Testis (tissue), 2 donors: ENCODE data around the gene METTL25.

Experiments used
- POLR2A ChIP-seq: fragments of 450-650 bp; IDR thresholded peaks from one replicate; pipeline ENCODE4 v1.6.1; 2017; ENCODE audit warnings: antibody characterized with exemption, mild to moderate bottlenecking, moderate library complexity
- TF ChIP-seq, protein P1 (sequence below), 3 experiments: fragments of 450-650 bp in 2 of 3; fragments of 200-600 bp in 1 of 3; sonication (generic) in 1 of 3; IDR thresholded peaks; one replicate each; pipeline ENCODE4 v1.5.1; 2016 to 2019; ENCODE audit warnings: antibody characterized with exemption in 3 of 3, mild to moderate bottlenecking in 2 of 3, moderate library complexity in 1 of 3

DNA sequence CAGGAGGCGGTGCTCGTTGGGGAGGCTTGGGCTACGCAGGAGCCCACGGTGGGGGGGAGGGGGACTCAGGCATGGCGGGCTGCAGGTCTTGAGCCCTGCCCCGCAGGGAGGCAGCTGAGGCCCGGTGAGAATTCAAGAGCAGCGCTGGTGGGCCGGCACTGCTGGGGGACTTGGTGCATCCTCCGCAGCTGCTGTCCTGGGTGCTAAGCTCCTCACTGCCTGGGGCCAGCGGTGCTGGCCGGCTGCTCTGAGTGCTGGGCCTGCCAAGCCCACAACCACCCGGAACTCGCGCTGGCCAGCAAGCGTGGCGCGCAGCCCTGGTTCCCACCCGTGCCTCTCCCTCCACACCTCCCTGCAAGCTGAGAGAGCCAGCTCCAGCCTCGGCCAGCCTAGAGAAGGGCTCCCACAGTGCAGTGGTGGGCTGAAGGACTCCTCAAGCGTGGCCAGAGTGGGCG lies 3.2 kb downstream of the METTL25 start:
- TF ChIP-seq, protein P1, sequence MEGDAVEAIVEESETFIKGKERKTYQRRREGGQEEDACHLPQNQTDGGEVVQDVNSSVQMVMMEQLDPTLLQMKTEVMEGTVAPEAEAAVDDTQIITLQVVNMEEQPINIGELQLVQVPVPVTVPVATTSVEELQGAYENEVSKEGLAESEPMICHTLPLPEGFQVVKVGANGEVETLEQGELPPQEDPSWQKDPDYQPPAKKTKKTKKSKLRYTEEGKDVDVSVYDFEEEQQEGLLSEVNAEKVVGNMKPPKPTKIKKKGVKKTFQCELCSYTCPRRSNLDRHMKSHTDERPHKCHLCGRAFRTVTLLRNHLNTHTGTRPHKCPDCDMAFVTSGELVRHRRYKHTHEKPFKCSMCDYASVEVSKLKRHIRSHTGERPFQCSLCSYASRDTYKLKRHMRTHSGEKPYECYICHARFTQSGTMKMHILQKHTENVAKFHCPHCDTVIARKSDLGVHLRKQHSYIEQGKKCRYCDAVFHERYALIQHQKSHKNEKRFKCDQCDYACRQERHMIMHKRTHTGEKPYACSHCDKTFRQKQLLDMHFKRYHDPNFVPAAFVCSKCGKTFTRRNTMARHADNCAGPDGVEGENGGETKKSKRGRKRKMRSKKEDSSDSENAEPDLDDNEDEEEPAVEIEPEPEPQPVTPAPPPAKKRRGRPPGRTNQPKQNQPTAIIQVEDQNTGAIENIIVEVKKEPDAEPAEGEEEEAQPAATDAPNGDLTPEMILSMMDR (IDR thresholded peaks at IDR 0.05) = no peak
- no peak for TF ChIP-seq POLR2A
